ENCODE data around the gene FAM20C. TPM values are rescaled to one million over a fixed set of nuclear protein-coding genes. Genes with fewer than 3 reads are reported as not detected.

FAM20C gene
- total and polyA plus RNA-seq, 7 experiments from 2014 or later = 0.22 to 27.0 (median 4.6) TPM; not detected in 2

GRCh38 chr7:247181-247580 is 54.8 kb downstream of the FAM20C start:
- H3K9me3 ChIP-seq (ENCODE audit: control insufficient read depth in 2 of 3, low read length in 3 of 3) = no peaks in the 10 kb centered on the region
- Mint-ChIP-seq H3K27me3 (no peaks in the 10 kb centered on the region), H3K4me3 (no peak overlapping the region), H3K4me1 (no peaks in the 10 kb centered on the region), H3K36me3 (no peaks in the 10 kb centered on the region), H3K27ac (no peak overlapping the region), H3K9me3 (no peaks in the 10 kb centered on the region)
- intact Hi-C loops (cut with micrococcal nuclease) = no loop called here
- no peak overlapping the region for H3K4me3 ChIP-seq (ENCODE audit: low read length)
- no peaks in the 10 kb centered on the region for H3K27me3 ChIP-seq (ENCODE audit: control insufficient read depth in 2 of 2, insufficient read depth in 2 of 2, low read length in 2 of 2)
- H3K36me3 ChIP-seq (ENCODE audit: control insufficient read depth in 2 of 3, insufficient read depth in 3 of 3, low read length in 3 of 3) = no peaks in the 10 kb centered on the region
- ChIA-PET CTCF (no interaction called here), POLR2A (no interaction called here)
- DNase-seq (no peak), ATAC-seq (no peak)
- no peaks in the 10 kb centered on the region for H3K4me1 ChIP-seq (ENCODE audit: control insufficient read depth in 2 of 2, insufficient read depth in 2 of 2, low read length in 2 of 2)
- H3K27ac ChIP-seq (ENCODE audit: low read depth, low read length) = no peak overlapping the region

DNA sequence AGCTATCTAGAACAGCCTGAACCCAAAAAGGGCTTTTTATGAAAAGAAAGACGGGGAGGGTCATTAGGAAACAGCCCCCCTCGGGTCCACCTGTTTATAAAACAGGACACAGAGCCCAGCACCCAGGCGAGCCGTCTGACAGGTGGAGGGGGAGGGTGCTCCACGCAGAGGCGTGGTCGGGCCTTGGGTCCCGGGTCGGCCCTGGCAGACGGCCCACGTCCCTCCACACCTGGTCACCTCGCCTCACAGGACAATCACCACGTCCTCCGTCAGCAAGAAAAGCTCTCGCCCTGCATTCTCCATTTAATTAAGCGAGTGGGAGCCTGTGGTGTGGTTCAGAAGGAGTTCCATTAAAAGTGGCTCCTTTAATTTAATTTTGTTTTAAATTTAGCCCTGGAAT is 55.3 kb downstream of the FAM20C start:
- H3K4me3 Mint-ChIP-seq = no peak overlapping the region
- H3K36me3 Mint-ChIP-seq = no peaks in the 10 kb centered on the region
- H3K27ac ChIP-seq (ENCODE audit: low read depth, low read length) = no peak overlapping the region
- no peaks in the 10 kb centered on the region for H3K36me3 ChIP-seq (ENCODE audit: control insufficient read depth in 2 of 3, insufficient read depth in 3 of 3, low read length in 3 of 3)
- no peak overlapping the region for H3K4me3 ChIP-seq (ENCODE audit: low read length)
- H3K9me3 ChIP-seq (ENCODE audit: control insufficient read depth in 2 of 3, low read length in 3 of 3) = no peaks in the 10 kb centered on the region
- ATAC-seq = no peak
- DNase-seq = no peak
- H3K27me3 ChIP-seq (ENCODE audit: control insufficient read depth in 2 of 2, insufficient read depth in 2 of 2, low read length in 2 of 2) = no peaks in the 10 kb centered on the region
- no peak overlapping the region for H3K27ac Mint-ChIP-seq
- no peaks in the 10 kb centered on the region for H3K4me1 Mint-ChIP-seq
- POLR2A ChIA-PET = interaction anchor here (0.6 kb wide), 1 partner anchor 21 kb away, joined by 3 read pairs; no protein-coding TSS in a partner anchor
- no peaks in the 10 kb centered on the region for H3K9me3 Mint-ChIP-seq
- CTCF ChIA-PET = no interaction called here
- no peaks in the 10 kb centered on the region for H3K27me3 Mint-ChIP-seq
- intact Hi-C loops (cut with micrococcal nuclease) = no loop called here
- no peaks in the 10 kb centered on the region for H3K4me1 ChIP-seq (ENCODE audit: control insufficient read depth in 2 of 2, insufficient read depth in 2 of 2, low read length in 2 of 2)

DNA sequence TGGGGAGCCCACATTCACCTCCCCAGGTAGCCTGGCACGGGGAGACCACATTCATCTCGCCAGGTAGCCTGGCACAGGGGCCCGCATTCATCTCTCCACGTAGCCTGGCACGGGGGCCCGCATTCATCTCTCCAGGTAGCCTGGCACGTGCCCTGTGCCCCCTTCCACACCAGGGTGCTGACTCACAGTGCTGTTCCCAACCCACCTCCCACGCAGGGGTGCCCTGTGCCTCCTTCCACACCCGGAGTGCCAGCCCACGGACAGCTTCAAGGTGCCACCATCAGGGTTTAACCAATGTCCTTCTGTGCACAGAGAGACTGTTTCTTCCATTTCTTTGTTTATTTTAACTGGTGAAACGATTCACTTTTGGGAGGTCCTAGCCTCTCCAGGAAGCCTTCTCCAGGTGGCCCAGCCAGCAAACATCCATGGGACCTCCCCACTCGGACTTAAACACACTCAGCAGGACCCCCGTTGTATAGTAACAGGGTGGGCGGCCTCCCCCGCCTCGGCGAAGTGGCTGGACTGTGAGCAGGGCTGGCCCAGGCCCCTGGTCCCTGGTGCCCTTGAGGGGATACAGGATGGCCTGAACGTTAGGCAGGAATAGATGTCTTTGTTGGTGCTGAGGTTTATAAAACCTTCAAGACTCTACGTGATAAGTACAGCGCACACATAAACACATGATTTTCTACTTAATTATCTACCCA is 56.5 kb downstream of the FAM20C start:
- H3K36me3 ChIP-seq (ENCODE audit: control insufficient read depth in 2 of 3, insufficient read depth in 3 of 3, low read length in 3 of 3) = no peaks in the 10 kb centered on the region
- ATAC-seq = no peak
- H3K27ac Mint-ChIP-seq = no peak overlapping the region
- H3K27ac ChIP-seq (ENCODE audit: low read depth, low read length) = no peak overlapping the region
- H3K27me3 Mint-ChIP-seq = no peaks in the 10 kb centered on the region
- H3K9me3 ChIP-seq (ENCODE audit: control insufficient read depth in 2 of 3, low read length in 3 of 3) = no peaks in the 10 kb centered on the region
- intact Hi-C loops (cut with micrococcal nuclease) = no loop called here
- H3K9me3 Mint-ChIP-seq = no peaks in the 10 kb centered on the region
- H3K4me3 Mint-ChIP-seq = no peak overlapping the region
- no peaks in the 10 kb centered on the region for H3K27me3 ChIP-seq (ENCODE audit: control insufficient read depth in 2 of 2, insufficient read depth in 2 of 2, low read length in 2 of 2)
- ChIA-PET CTCF (no interaction called here), POLR2A (no interaction called here)
- no peaks in the 10 kb centered on the region for H3K4me1 Mint-ChIP-seq
- H3K36me3 Mint-ChIP-seq = no peaks in the 10 kb centered on the region
- no peaks in the 10 kb centered on the region for H3K4me1 ChIP-seq (ENCODE audit: control insufficient read depth in 2 of 2, insufficient read depth in 2 of 2, low read length in 2 of 2)
- DNase-seq = no peak
- H3K4me3 ChIP-seq (ENCODE audit: low read length) = no peak overlapping the region

DNA sequence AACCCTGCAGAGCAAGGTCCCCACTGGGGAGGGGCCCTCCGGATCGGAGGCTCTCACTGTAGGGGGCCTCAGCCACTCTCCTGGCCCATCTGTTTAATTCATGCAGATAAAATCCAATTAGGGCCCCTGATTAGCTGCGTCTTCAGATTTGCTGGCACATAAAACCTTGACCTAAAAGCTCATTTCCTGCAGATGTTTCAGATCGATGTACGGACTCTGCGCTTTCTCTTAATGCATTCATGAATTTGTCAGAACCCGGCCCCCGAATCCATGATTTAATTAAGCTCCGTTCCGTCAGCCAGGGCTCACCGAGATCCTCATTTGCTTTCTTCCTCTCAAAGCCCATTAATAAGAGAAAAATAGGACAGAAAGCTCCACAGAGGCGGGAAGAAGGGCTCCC is 57.6 kb downstream of the FAM20C start:
- H3K4me3 ChIP-seq (ENCODE audit: low read length) = no peak overlapping the region
- no peaks in the 10 kb centered on the region for H3K36me3 ChIP-seq (ENCODE audit: control insufficient read depth in 2 of 3, insufficient read depth in 3 of 3, low read length in 3 of 3)
- H3K27me3 Mint-ChIP-seq = no peaks in the 10 kb centered on the region
- no peaks in the 10 kb centered on the region for H3K4me1 ChIP-seq (ENCODE audit: control insufficient read depth in 2 of 2, insufficient read depth in 2 of 2, low read length in 2 of 2)
- no peaks in the 10 kb centered on the region for H3K9me3 Mint-ChIP-seq
- POLR2A ChIA-PET = no interaction called here
- H3K9me3 ChIP-seq (ENCODE audit: control insufficient read depth in 2 of 3, low read length in 3 of 3) = no peaks in the 10 kb centered on the region
- H3K36me3 Mint-ChIP-seq = no peaks in the 10 kb centered on the region
- CTCF ChIA-PET = no interaction called here
- DNase-seq (no peak), ATAC-seq (no peak)
- H3K27me3 ChIP-seq (ENCODE audit: control insufficient read depth in 2 of 2, insufficient read depth in 2 of 2, low read length in 2 of 2) = no peaks in the 10 kb centered on the region
- no peaks in the 10 kb centered on the region for H3K4me1 Mint-ChIP-seq
- H3K4me3 Mint-ChIP-seq = no peak overlapping the region
- H3K27ac ChIP-seq (ENCODE audit: low read depth, low read length) = no peak overlapping the region
- H3K27ac Mint-ChIP-seq = no peak overlapping the region
- intact Hi-C loops (cut with micrococcal nuclease) = no loop called here

DNA sequence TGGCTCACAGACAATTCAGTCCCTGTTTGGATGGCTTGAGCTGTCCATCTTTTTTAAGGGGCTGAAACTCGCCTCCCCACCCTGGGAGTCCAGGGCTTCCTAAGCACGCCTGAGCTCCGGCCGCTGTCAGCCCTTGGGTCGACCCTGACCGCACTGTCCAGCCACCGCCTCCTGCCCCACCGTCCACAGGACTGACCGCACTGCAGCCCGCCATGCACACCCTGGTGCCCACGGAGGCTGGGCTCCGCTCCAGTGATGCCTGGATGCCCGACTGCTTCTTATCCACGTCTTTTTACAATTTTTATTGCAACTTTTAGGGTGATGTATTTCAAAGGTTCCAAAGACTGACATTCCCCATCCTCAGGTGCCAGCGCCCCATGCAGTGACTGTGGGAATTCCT is 58.2 kb downstream of the FAM20C start:
- intact Hi-C loops (cut with micrococcal nuclease) = no loop called here
- Mint-ChIP-seq H3K27ac (no peak overlapping the region), H3K4me1 (no peaks in the 10 kb centered on the region)

GRCh38 chr7:251005-251404 is 58.6 kb downstream of the FAM20C start:
- H3K4me1 ChIP-seq (ENCODE audit: control insufficient read depth in 2 of 2, insufficient read depth in 2 of 2, low read length in 2 of 2) = no peaks in the 10 kb centered on the region
- H3K27ac Mint-ChIP-seq = no peak overlapping the region
- H3K27ac ChIP-seq (ENCODE audit: low read depth, low read length) = no peak overlapping the region
- no peak overlapping the region for H3K4me3 ChIP-seq (ENCODE audit: low read length)
- ChIA-PET POLR2A (no interaction called here), CTCF (no interaction called here)
- no peaks in the 10 kb centered on the region for H3K9me3 ChIP-seq (ENCODE audit: control insufficient read depth in 2 of 3, low read length in 3 of 3)
- no peak for ATAC-seq
- intact Hi-C loops (cut with micrococcal nuclease) = no loop called here
- H3K9me3 Mint-ChIP-seq = no peaks in the 10 kb centered on the region
- no peak overlapping the region for H3K4me3 Mint-ChIP-seq
- no peaks in the 10 kb centered on the region for H3K27me3 ChIP-seq (ENCODE audit: control insufficient read depth in 2 of 2, insufficient read depth in 2 of 2, low read length in 2 of 2)
- H3K36me3 ChIP-seq (ENCODE audit: control insufficient read depth in 2 of 3, insufficient read depth in 3 of 3, low read length in 3 of 3) = no peaks in the 10 kb centered on the region
- DNase-seq = no peak
- no peaks in the 10 kb centered on the region for H3K36me3 Mint-ChIP-seq
- no peaks in the 10 kb centered on the region for H3K27me3 Mint-ChIP-seq
- no peaks in the 10 kb centered on the region for H3K4me1 Mint-ChIP-seq

More for the DNA sequence above, 58.2 kb downstream of the FAM20C start:
- Mint-ChIP-seq H3K27me3 (no peaks in the 10 kb centered on the region), H3K9me3 (no peaks in the 10 kb centered on the region), H3K36me3 (no peaks in the 10 kb centered on the region), H3K4me3 (no peak overlapping the region)
- ChIA-PET POLR2A (no interaction called here), CTCF (no interaction called here)
- Histone ChIP-seq H3K4me1 (ENCODE audit: control insufficient read depth in 2 of 2, insufficient read depth in 2 of 2, low read length in 2 of 2) (no peaks in the 10 kb centered on the region), H3K36me3 (ENCODE audit: control insufficient read depth in 2 of 3, insufficient read depth in 3 of 3, low read length in 3 of 3) (no peaks in the 10 kb centered on the region), H3K4me3 (ENCODE audit: low read length) (no peak overlapping the region), H3K27ac (ENCODE audit: low read depth, low read length) (no peak overlapping the region), H3K27me3 (ENCODE audit: control insufficient read depth in 2 of 2, insufficient read depth in 2 of 2, low read length in 2 of 2) (no peaks in the 10 kb centered on the region), H3K9me3 (ENCODE audit: control insufficient read depth in 2 of 3, low read length in 3 of 3) (no peaks in the 10 kb centered on the region)
- ATAC-seq = no peak
- no peak for DNase-seq

- no peak for ATAC-seq
- H3K4me3 ChIP-seq (ENCODE audit: low read length) = no peak overlapping the region
- no peaks in the 10 kb centered on the region for H3K9me3 ChIP-seq (ENCODE audit: control insufficient read depth in 2 of 3, low read length in 3 of 3)
- no peaks in the 10 kb centered on the region for H3K36me3 ChIP-seq (ENCODE audit: control insufficient read depth in 2 of 3, insufficient read depth in 3 of 3, low read length in 3 of 3)
- intact Hi-C loops (cut with micrococcal nuclease) = no loop called here
- H3K4me1 Mint-ChIP-seq = no peaks in the 10 kb centered on the region
- no peaks in the 10 kb centered on the region for H3K9me3 Mint-ChIP-seq
- CTCF ChIA-PET = no interaction called here
- no peak overlapping the region for H3K27ac Mint-ChIP-seq
- POLR2A ChIA-PET = no interaction called here
- no peaks in the 10 kb centered on the region for H3K4me1 ChIP-seq (ENCODE audit: control insufficient read depth in 2 of 2, insufficient read depth in 2 of 2, low read length in 2 of 2)
- DNase-seq = no peak
- no peaks in the 10 kb centered on the region for H3K27me3 Mint-ChIP-seq
- H3K36me3 Mint-ChIP-seq = no peaks in the 10 kb centered on the region
- H3K4me3 Mint-ChIP-seq = no peak overlapping the region
- H3K27me3 ChIP-seq (ENCODE audit: control insufficient read depth in 2 of 2, insufficient read depth in 2 of 2, low read length in 2 of 2) = no peaks in the 10 kb centered on the region
- H3K27ac ChIP-seq (ENCODE audit: low read depth, low read length) = no peak overlapping the region
These were observed 59.2 kb downstream of the FAM20C start for GRCh38 chr7:251446-252175.
